H9 (cell line): ENCODE measurements around the gene PET100. TPM values are rescaled to one million over a fixed set of nuclear protein-coding genes. Genes with fewer than 3 reads are reported as not detected.

Experiments
- DNase-seq: peaks from one replicate; pipeline ENCODE4 v3.0.0-alpha.2; 2017
- H2AFZ ChIP-seq: one replicate; pipeline ENCODE4 v1.6.1; 2013; ENCODE audit warnings: mild to moderate bottlenecking, low read length, control low read depth, moderate library complexity
- H2AK5ac ChIP-seq: 2 replicates; pipeline ENCODE4 v1.6.1; 2013; ENCODE audit warnings: low read length, control low read depth, mixed read lengths; ENCODE audit not compliant: insufficient read length
- H2BK120ac ChIP-seq: one replicate; pipeline ENCODE4 v1.6.1; 2013; ENCODE audit warnings: low read depth, mild to moderate bottlenecking, low read length, control low read depth, inconsistent platforms; ENCODE audit not compliant: poor library complexity, severe bottlenecking
- H2BK12ac ChIP-seq: 2 replicates; pipeline ENCODE4 v1.6.1; 2013; ENCODE audit warnings: low read length, control low read depth, mixed read lengths, low read depth; ENCODE audit not compliant: insufficient read length
- H2BK15ac ChIP-seq: 2 replicates; pipeline ENCODE4 v1.6.1; 2013; ENCODE audit warnings: low read depth, low read length, control low read depth
- H2BK20ac ChIP-seq: one replicate; pipeline ENCODE4 v1.6.1; 2013; ENCODE audit warnings: low read depth, mild to moderate bottlenecking, low read length, control low read depth, inconsistent platforms; ENCODE audit not compliant: poor library complexity, severe bottlenecking
- H2BK5ac ChIP-seq: 2 replicates; pipeline ENCODE4 v1.6.1; 2013; ENCODE audit warnings: low read length, control low read depth, mixed read lengths; ENCODE audit not compliant: insufficient read length
- H3K14ac ChIP-seq: 2 replicates; pipeline ENCODE4 v1.6.1; 2013; ENCODE audit warnings: low read length, control low read depth; ENCODE audit not compliant: insufficient read depth
- H3K18ac ChIP-seq: 2 replicates; pipeline ENCODE4 v1.6.1; 2013; ENCODE audit warnings: low read depth, mild to moderate bottlenecking, mixed read lengths, low read length, control low read depth; ENCODE audit not compliant: insufficient read length
- H3K23ac ChIP-seq: 2 replicates; pipeline ENCODE4 v1.6.1; 2013; ENCODE audit warnings: low read length, control low read depth, mixed read lengths, low read depth; ENCODE audit not compliant: insufficient read length
- H3K23me2 ChIP-seq: 2 replicates; pipeline ENCODE4 v1.6.1; 2013; ENCODE audit warnings: low read depth, mild to moderate bottlenecking, mixed read lengths, low read length, control low read depth; ENCODE audit not compliant: insufficient read length, poor library complexity, severe bottlenecking
- H3K27ac ChIP-seq: 2 replicates; pipeline ENCODE4 v1.5.1; 2013; ENCODE audit warnings: low read length, control low read depth, mixed read lengths, low read depth; ENCODE audit not compliant: insufficient read length
- H3K27me3 ChIP-seq: 2 replicates; pipeline ENCODE4 v1.6.1; 2013; ENCODE audit warnings: low read length, control low read depth, inconsistent platforms; ENCODE audit not compliant: insufficient read depth
- H3K4ac ChIP-seq: 2 replicates; pipeline ENCODE4 v1.6.1; 2013; ENCODE audit warnings: low read depth, mild to moderate bottlenecking, control low read depth, inconsistent platforms, low read length, moderate library complexity
- H3K4me1 ChIP-seq: 2 replicates; pipeline ENCODE4 v1.6.1; 2013; ENCODE audit warnings: low read length, control low read depth, inconsistent platforms; ENCODE audit not compliant: insufficient read depth
- H3K4me2 ChIP-seq: 2 replicates; pipeline ENCODE4 v1.6.1; 2013; ENCODE audit warnings: low read length, control low read depth, mixed read lengths; ENCODE audit not compliant: insufficient read length, insufficient read depth
- H3K56ac ChIP-seq: 2 replicates; pipeline ENCODE4 v1.6.1; 2013; ENCODE audit warnings: low read depth, mild to moderate bottlenecking, mixed read lengths, low read length, control low read depth; ENCODE audit not compliant: insufficient read length
- H3K79me1 ChIP-seq: 2 replicates; pipeline ENCODE4 v1.6.1; 2013; ENCODE audit warnings: low read depth, mild to moderate bottlenecking, moderate library complexity, low read length, control low read depth, inconsistent platforms; ENCODE audit not compliant: insufficient read depth, poor library complexity, severe bottlenecking
- H3K79me2 ChIP-seq: 2 replicates; pipeline ENCODE4 v1.6.1; 2013; ENCODE audit warnings: low read length, control low read depth, inconsistent platforms; ENCODE audit not compliant: insufficient read depth
- H3K9ac ChIP-seq: 2 replicates; pipeline ENCODE4 v1.6.1; 2013; ENCODE audit warnings: low read length, control low read depth, mixed read lengths; ENCODE audit not compliant: insufficient read length; ENCODE audit errors: extremely low read depth
- H3K9me3 ChIP-seq: one replicate; pipeline ENCODE4 v1.6.1; 2013; ENCODE audit warnings: low read depth, low read length, inconsistent platforms; ENCODE audit not compliant: control insufficient read depth
- H3T11ph ChIP-seq: one replicate; pipeline ENCODE4 v1.6.1; 2013; ENCODE audit warnings: mild to moderate bottlenecking, low read length, control low read depth, inconsistent platforms
- H4K20me1 ChIP-seq: one replicate; pipeline ENCODE4 v1.6.1; 2013; ENCODE audit not compliant: control insufficient read depth, insufficient read length, insufficient read depth
- H4K5ac ChIP-seq: 2 replicates; pipeline ENCODE4 v1.6.1; 2013; ENCODE audit warnings: low read depth, mild to moderate bottlenecking, mixed read lengths, low read length, control low read depth; ENCODE audit not compliant: insufficient read length
- H4K8ac ChIP-seq: replicated peaks from 2 replicates; pipeline ENCODE4 v1.6.1; 2013; ENCODE audit warnings: low read length, control low read depth, mixed read lengths, low read depth; ENCODE audit not compliant: insufficient read length
- H4K91ac ChIP-seq: 2 replicates; pipeline ENCODE4 v1.6.1; 2013; ENCODE audit warnings: low read depth, mild to moderate bottlenecking, moderate library complexity, mixed read lengths, low read length, control low read depth; ENCODE audit not compliant: insufficient read length
- H3K27ac Mint-ChIP-seq, 3 experiments: 2 replicates in 2 of 3; 3 replicates in 1 of 3; pipeline ENCODE4 v1.8.0; 2020 to 2021; ENCODE audit warnings: mixed read lengths in 3 of 3, mild to moderate bottlenecking in 1 of 3, moderate library complexity in 1 of 3
- H3K27me3 Mint-ChIP-seq: 2 replicates; pipeline ENCODE4 v1.8.0; 2021; ENCODE audit warnings: low read depth, mild to moderate bottlenecking, moderate library complexity, mixed read lengths
- H3K36me3 Mint-ChIP-seq, 3 experiments: 2 replicates in 2 of 3; 3 replicates in 1 of 3; pipeline ENCODE4 v1.8.0; 2020 to 2021; ENCODE audit warnings: low read depth in 3 of 3, mixed read lengths in 3 of 3; ENCODE audit not compliant: insufficient read depth in 1 of 3
- H3K4me1 Mint-ChIP-seq, 2 experiments: 2 replicates each; pipeline ENCODE4 v1.8.0; 2020; ENCODE audit warnings: mixed read lengths in 2 of 2
- H3K4me3 Mint-ChIP-seq, 2 experiments: 2 replicates in 1 of 2; 3 replicates in 1 of 2; pipeline ENCODE4 v1.8.0; 2020 to 2021; ENCODE audit warnings: mild to moderate bottlenecking in 2 of 2, mixed read lengths in 2 of 2, moderate library complexity in 1 of 2
- H3K9me3 Mint-ChIP-seq, 2 experiments: 2 replicates in 1 of 2; 3 replicates in 1 of 2; pipeline ENCODE4 v1.8.0; 2020; ENCODE audit warnings: mild to moderate bottlenecking in 2 of 2, mixed read lengths in 2 of 2, moderate library complexity in 1 of 2
- WGBS: extraction: QIAGEN DNeasy Blood & Tissue Kit; methylation state at CpG from one replicate; pipeline ENCODE4 v1.1.7; 2013; ENCODE audit warnings: missing lambda C conversion rate, low lambda C conversion rate, mixed read lengths; ENCODE audit not compliant: insufficient read length; ENCODE audit errors: extremely low coverage; 5-methylcytosine and 5-hydroxymethylcytosine counted together
- total RNA-seq: library from RNA; stranded (reverse); gene quantifications from 2 replicates; pipeline ENCODE4 v1.2.1, GENCODE V29; 2021
- TF ChIP-seq, protein P1 (sequence below): fragments of 200-600 bp; sonication (generic); conservative IDR thresholded peaks from 3 replicates; pipeline ENCODE4 v1.8.0; 2021; ENCODE audit warnings: antibody characterized with exemption, mild to moderate bottlenecking

Gene PET100
- total RNA-seq, 1 experiment from 2014 or later: 129 TPM

DNA sequence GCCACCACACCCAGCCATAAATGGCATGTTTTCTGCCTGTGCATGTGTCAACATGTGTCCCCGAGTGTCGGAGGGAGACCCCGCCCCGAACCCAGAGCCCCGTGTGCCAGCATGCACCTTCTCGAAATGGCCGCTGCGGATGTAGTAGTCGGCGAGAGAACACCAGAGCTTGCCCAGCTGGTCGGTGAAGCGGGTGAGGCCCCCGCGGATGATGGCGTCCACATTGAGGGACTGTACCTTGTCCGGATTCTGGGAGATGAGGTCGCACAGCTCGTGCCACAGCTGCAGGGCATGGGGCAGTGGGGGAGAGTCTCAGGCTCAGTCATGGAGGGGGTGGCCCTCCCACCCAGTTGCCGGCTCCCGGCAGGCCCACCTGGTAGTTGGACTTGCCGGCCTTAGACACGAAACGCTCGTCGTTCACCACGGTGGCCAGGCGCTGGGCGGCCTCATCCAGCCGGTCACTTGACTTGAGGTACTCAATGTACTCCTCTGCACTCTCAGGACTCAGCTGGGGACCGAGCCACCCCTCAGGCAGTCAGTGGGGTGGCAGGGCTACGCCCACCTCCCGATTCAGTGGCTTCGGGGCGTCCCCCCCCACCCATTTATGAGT lies 3.7 kb upstream of the PET100 start:
- Histone ChIP-seq H3K18ac (no peak overlapping the region), H4K91ac (no peak overlapping the region), H3K23ac (no peak overlapping the region), H3K27me3 (peaks cover 2% of the 10 kb centered on the region; the same call in 1 of the 2 replicates), H2AFZ (no peak overlapping the region), H4K5ac (no peak overlapping the region), H4K8ac (no peak overlapping the region), H3K23me2 (peaks cover 14% of the 10 kb centered on the region), H3K79me1 (peaks cover 20% of the 10 kb centered on the region), H3K4me2 (no peak overlapping the region), H3K27ac (no peak overlapping the region), H2BK20ac (no peak overlapping the region), H2AK5ac (no peak overlapping the region), H3K14ac (no peak overlapping the region), H3K79me2 (peaks cover 28% of the 10 kb centered on the region; the same call in 1 of the 2 replicates), H3K4ac (no peak overlapping the region), H2BK15ac (no peak overlapping the region), H2BK120ac (no peak overlapping the region), H2BK12ac (no peak overlapping the region), H3K56ac (no peak overlapping the region), H2BK5ac (no peak overlapping the region), H3K9ac (no peak overlapping the region), H3K9me3 (no peaks in the 10 kb centered on the region), H4K20me1 (no peaks in the 10 kb centered on the region), H3T11ph (no peak overlapping the region), H3K4me1 (no peaks in the 10 kb centered on the region)
- no peak overlapping the region for H3K27ac Mint-ChIP-seq
- no peak for DNase-seq
- H3K4me3 Mint-ChIP-seq: no peak overlapping the region
- peaks cover 15 to 26% of the 10 kb centered on the region in 2 experiments for H3K4me1 Mint-ChIP-seq
- H3K36me3 Mint-ChIP-seq: peaks cover 22 to 44% (median 37%) of the 10 kb centered on the region in 3 experiments; a peak in 6 of 7 replicates
- TF ChIP-seq, protein P1, sequence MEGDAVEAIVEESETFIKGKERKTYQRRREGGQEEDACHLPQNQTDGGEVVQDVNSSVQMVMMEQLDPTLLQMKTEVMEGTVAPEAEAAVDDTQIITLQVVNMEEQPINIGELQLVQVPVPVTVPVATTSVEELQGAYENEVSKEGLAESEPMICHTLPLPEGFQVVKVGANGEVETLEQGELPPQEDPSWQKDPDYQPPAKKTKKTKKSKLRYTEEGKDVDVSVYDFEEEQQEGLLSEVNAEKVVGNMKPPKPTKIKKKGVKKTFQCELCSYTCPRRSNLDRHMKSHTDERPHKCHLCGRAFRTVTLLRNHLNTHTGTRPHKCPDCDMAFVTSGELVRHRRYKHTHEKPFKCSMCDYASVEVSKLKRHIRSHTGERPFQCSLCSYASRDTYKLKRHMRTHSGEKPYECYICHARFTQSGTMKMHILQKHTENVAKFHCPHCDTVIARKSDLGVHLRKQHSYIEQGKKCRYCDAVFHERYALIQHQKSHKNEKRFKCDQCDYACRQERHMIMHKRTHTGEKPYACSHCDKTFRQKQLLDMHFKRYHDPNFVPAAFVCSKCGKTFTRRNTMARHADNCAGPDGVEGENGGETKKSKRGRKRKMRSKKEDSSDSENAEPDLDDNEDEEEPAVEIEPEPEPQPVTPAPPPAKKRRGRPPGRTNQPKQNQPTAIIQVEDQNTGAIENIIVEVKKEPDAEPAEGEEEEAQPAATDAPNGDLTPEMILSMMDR: no peak
- no peaks in the 10 kb centered on the region; the same call in 1 of the 2 replicates for H3K27me3 Mint-ChIP-seq
- WGBS: no CpG with 5 or more reads among the region's 34 CpGs
- no peaks in the 10 kb centered on the region; a peak in 2 of 5 replicates for H3K9me3 Mint-ChIP-seq
